ENCODE measurements around the gene KLF12.

DNA sequence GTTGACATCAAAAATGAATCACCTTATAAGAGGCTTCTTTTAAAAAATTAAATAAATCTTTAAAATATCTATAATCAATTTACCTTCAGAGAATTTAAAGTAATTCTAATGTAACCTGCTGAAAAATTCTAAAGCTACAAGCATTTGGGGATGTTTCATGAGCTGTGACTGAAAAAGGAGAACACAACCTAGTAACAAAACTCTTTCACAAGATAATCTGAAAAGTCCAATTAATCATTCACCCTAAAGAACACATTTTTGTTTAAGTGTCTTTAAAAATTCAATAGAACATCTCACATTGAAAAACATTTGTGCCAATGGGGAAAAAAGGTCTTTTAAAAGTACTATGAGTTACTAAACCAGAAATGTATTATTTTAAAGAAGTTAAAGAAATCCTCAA is 22.8 kb downstream of the KLF12 start:
- no peak for TF ChIP-seq EP300 (IDR thresholded peaks at IDR 0.05)
- no peak for TF ChIP-seq CTCF (IDR thresholded peaks at IDR 0.05)

Measured in tibial nerve (tissue), 4 donors.